HG03342 (cell line): ENCODE data around the gene METRNL.
A peak's percentile ranks its signal among the peaks of the same experiment; 100 is the strongest.
"Not testable (repeated sequence)": the region's sequence is repeated elsewhere in the genome, so short reads cannot be mapped to it uniquely, and the experiment has no call there.

ENCODE experiments used
- ATAC-seq: cut with Tn5 transposase; IDR thresholded peaks from one replicate; pipeline ENCODE4 v1.9.1; 2021; ENCODE audit warnings: mild to moderate bottlenecking, moderate library complexity; ENCODE audit not compliant: unreplicated experiment

The METRNL gene

GRCh38 chr17:83079352-83079747, at the start of gene METRNL:
Gene METRNL (plus strand): TSS chr17:83079609. CDS start chr17:83079816, 207 bp downstream.
- ATAC-seq = peak; percentile 37

- no peak for ATAC-seq
These were observed 49.0 kb upstream of the METRNL start for GRCh38 chr17:83030432-83030831.

- no peak for ATAC-seq
These were observed 48.0 kb upstream of the METRNL start for GRCh38 chr17:83031321-83031945.

GRCh38 chr17:83031946-83032451, 47.4 kb upstream of the METRNL start:
- ATAC-seq = not testable (repeated sequence)

- ATAC-seq = no peak
These were observed 46.6 kb upstream of the METRNL start for GRCh38 chr17:83032781-83033180.

GRCh38 chr17:83034525-83034924, 44.9 kb upstream of the METRNL start:
- ATAC-seq = no peak

- no peak for ATAC-seq
These were observed 43.7 kb upstream of the METRNL start for GRCh38 chr17:83035722-83036121.

- no peak for ATAC-seq
These were observed 43.2 kb upstream of the METRNL start for GRCh38 chr17:83036193-83036592.

- no peak for ATAC-seq
These were observed 42.7 kb upstream of the METRNL start for GRCh38 chr17:83036666-83037065.

GRCh38 chr17:83037084-83037873, 42.1 kb upstream of the METRNL start:
- no peak for ATAC-seq

- no peak for ATAC-seq
These were observed 41.6 kb upstream of the METRNL start for GRCh38 chr17:83037874-83038165.

GRCh38 chr17:83038983-83039382, 40.4 kb upstream of the METRNL start:
- ATAC-seq = not testable (repeated sequence)

GRCh38 chr17:83041305-83041704, 38.1 kb upstream of the METRNL start:
- ATAC-seq = no peak

- ATAC-seq = no peak
These were observed 36.8 kb upstream of the METRNL start for GRCh38 chr17:83042522-83043158.

- ATAC-seq = not testable (repeated sequence)
These were observed 34.9 kb upstream of the METRNL start for GRCh38 chr17:83044479-83044878.

GRCh38 chr17:83046448-83047181, 32.8 kb upstream of the METRNL start:
- ATAC-seq = no peak

GRCh38 chr17:83047182-83047478, 32.3 kb upstream of the METRNL start:
- no peak for ATAC-seq

GRCh38 chr17:83047818-83048475, 31.5 kb upstream of the METRNL start:
- ATAC-seq = not testable (repeated sequence)

- no peak for ATAC-seq
These were observed 28.6 kb upstream of the METRNL start for GRCh38 chr17:83050651-83051395.
